ENCODE data around the gene IL18R1. TPM values are rescaled to one million over a fixed set of nuclear protein-coding genes. Genes with fewer than 3 reads are reported as not detected.

IL18R1 gene
- polyA plus RNA-seq, 2 of the 4 experiments (the other 2 are of a cell fraction), result 0.87 to 2.6 TPM

DNA sequence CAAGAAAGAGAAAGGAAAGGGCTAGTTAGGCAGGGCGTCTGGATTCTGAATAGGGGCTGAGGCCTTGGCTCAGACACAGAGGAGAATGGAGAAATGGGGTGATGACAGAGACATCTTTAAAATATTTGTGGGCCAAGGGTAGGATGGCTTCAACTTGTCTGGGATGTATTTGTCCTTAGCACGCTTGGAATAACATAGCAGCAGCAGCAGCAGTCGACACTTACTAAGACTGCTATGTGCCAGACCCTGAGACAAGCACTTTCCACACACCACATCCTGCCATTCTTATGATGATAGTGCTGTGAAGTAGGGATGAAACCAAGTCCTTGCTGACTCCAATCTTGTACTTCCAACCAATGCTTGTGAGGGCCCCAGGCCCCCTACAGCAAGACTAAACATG lies 41.6 kb upstream of the IL18R1 start:
- no peak for TF ChIP-seq FOSB (CRISPR knock-in tag; IDR thresholded peaks at IDR 0.05)
- no peak for TF ChIP-seq NPAS2 (CRISPR knock-in tag; IDR thresholded peaks at IDR 0.05; ENCODE audit: borderline replicate concordance)
- no peak for TF ChIP-seq RFX5 (IDR thresholded peaks at IDR 0.05)
- no peak for TF ChIP-seq MYC (IDR thresholded peaks at IDR 0.05; ENCODE audit: borderline replicate concordance, low read length)
- TF ChIP-seq HES2 (IDR thresholded peaks at IDR 0.05), result no peak
- TF ChIP-seq SREBF2 (IDR thresholded peaks at IDR 0.05), result no peak
- TF ChIP-seq MAFK (IDR thresholded peaks at IDR 0.05; ENCODE audit: partially characterized antibody), result no peak
- TF ChIP-seq HOXB5 (CRISPR knock-in tag; IDR thresholded peaks at IDR 0.05), result no peak
- TF ChIP-seq, protein P1, sequence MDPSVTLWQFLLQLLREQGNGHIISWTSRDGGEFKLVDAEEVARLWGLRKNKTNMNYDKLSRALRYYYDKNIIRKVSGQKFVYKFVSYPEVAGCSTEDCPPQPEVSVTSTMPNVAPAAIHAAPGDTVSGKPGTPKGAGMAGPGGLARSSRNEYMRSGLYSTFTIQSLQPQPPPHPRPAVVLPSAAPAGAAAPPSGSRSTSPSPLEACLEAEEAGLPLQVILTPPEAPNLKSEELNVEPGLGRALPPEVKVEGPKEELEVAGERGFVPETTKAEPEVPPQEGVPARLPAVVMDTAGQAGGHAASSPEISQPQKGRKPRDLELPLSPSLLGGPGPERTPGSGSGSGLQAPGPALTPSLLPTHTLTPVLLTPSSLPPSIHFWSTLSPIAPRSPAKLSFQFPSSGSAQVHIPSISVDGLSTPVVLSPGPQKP (IDR thresholded peaks at IDR 0.05; ENCODE audit: low read depth, low read length), result no peak
- TF ChIP-seq NFE2L2 (conservative IDR thresholded peaks at IDR 0.05; ENCODE audit: low read length), result no peak
- no peak for DNase-seq (ENCODE audit: low read depth in 1 of 2, low spot score in 1 of 2)
- H3K4me3 ChIP-seq, result no peak overlapping the region
- no peaks in the 10 kb centered on the region; the same call in 2 of the 3 replicates for H3K9me3 ChIP-seq
- H3K4me2 ChIP-seq, result no peak overlapping the region
- 60% methylated on average over 3 of the region's 3 CpGs for whole genome bisulfite sequencing (ENCODE audit: missing lambda C conversion rate)
- ChIA-PET CTCF (no interaction called here), POLR2A (no interaction called here)
- ATAC-seq, result no peak
- no peak overlapping the region for H3K27ac ChIP-seq
- no peaks in the 10 kb centered on the region for H3K4me1 ChIP-seq
- no peak for FAIRE-seq

GRCh38 chr2:102315921-102316320 lies 39.7 kb upstream of the IL18R1 start:
- Histone ChIP-seq H3K27ac (no peak overlapping the region), H3K4me3 (no peak overlapping the region), H3K9me3 (no peaks in the 10 kb centered on the region; the same call in 2 of the 3 replicates), H3K4me1 (no peaks in the 10 kb centered on the region), H3K4me2 (no peak overlapping the region)
- ATAC-seq (no peak), DNase-seq (ENCODE audit: low read depth in 1 of 2, low spot score in 1 of 2) (no peak), FAIRE-seq (no peak)
- 55% methylated on average over 2 of the region's 2 CpGs for WGBS (ENCODE audit: missing lambda C conversion rate)
- ChIA-PET CTCF (no interaction called here), POLR2A (no interaction called here)
- no peak for TF ChIP-seq RNF2 (IDR thresholded peaks at IDR 0.05; ENCODE audit: borderline replicate concordance, low read depth)
- TF ChIP-seq JUNB (IDR thresholded peaks at IDR 0.05), result no peak
- TF ChIP-seq NR3C1 (IDR thresholded peaks at IDR 0.05), result no peak
- no peak for TF ChIP-seq CBX8 (IDR thresholded peaks at IDR 0.05)
- TF ChIP-seq MAX (IDR thresholded peaks at IDR 0.05), result no peak
- no peak for TF ChIP-seq KDM5A (IDR thresholded peaks at IDR 0.05)
- no peak for TF ChIP-seq REST (IDR thresholded peaks at IDR 0.05)
- no peak for TF ChIP-seq HOXA7 (CRISPR knock-in tag; IDR thresholded peaks at IDR 0.05)
- TF ChIP-seq, protein P2, sequence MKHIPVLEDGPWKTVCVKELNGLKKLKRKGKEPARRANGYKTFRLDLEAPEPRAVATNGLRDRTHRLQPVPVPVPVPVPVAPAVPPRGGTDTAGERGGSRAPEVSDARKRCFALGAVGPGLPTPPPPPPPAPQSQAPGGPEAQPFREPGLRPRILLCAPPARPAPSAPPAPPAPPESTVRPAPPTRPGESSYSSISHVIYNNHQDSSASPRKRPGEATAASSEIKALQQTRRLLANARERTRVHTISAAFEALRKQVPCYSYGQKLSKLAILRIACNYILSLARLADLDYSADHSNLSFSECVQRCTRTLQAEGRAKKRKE (CRISPR knock-in tag; IDR thresholded peaks at IDR 0.05; ENCODE audit: low read depth), result no peak
- TF ChIP-seq MYC (IDR thresholded peaks at IDR 0.05; ENCODE audit: borderline replicate concordance, low read length), result no peak
- TF ChIP-seq RARB (CRISPR knock-in tag; IDR thresholded peaks at IDR 0.05), result no peak
- TF ChIP-seq TFCP2L1 (CRISPR knock-in tag; IDR thresholded peaks at IDR 0.05), result no peak
- TF ChIP-seq HOXB13 (CRISPR knock-in tag; IDR thresholded peaks at IDR 0.05; ENCODE audit: low read depth), result no peak
- no peak for TF ChIP-seq RCOR1 (IDR thresholded peaks at IDR 0.05; ENCODE audit: low read depth, low read length)
- no peak for TF ChIP-seq SMC3 (IDR thresholded peaks at IDR 0.05)
- no peak for TF ChIP-seq HDAC2 (IDR thresholded peaks at IDR 0.05)
